HepG2 (cell line): ENCODE data around the gene RIBC1. TPM values are rescaled to one million over a fixed set of nuclear protein-coding genes. Genes with fewer than 3 reads are reported as not detected.

Experiments
- CHCHD3 ChIP-seq: sonication (generic); formaldehyde crosslinking; IDR thresholded peaks from 2 replicates; pipeline ENCODE4 v1.8.0; 2022; ENCODE audit warnings: mild to moderate bottlenecking, missing genetic modification reagents, moderate library complexity
- DR1 ChIP-seq: sonication (generic); formaldehyde crosslinking; IDR thresholded peaks from 2 replicates; pipeline ENCODE4 v1.8.0; 2021; ENCODE audit warnings: mild to moderate bottlenecking, missing genetic modification reagents, inconsistent platforms
- DRAP1 ChIP-seq: IDR thresholded peaks from 2 replicates; pipeline ENCODE4 v1.6.1; 2016; ENCODE audit warnings: missing genetic modification reagents, missing compliant biosample characterization
- EED ChIP-seq: sonication (generic); formaldehyde crosslinking; IDR thresholded peaks from 2 replicates; pipeline ENCODE4 v1.5.0; 2020; ENCODE audit warnings: mild to moderate bottlenecking, missing genetic modification reagents
- GMEB2 ChIP-seq: IDR thresholded peaks from 2 replicates; pipeline ENCODE4 v1.6.1; 2016; ENCODE audit warnings: missing biosample characterization, missing genetic modification reagents, low read depth
- MYC ChIP-seq: sonication (generic); formaldehyde crosslinking; IDR thresholded peaks from 2 replicates; pipeline ENCODE4 v1.9.0; 2021; ENCODE audit warnings: missing genetic modification reagents, borderline replicate concordance
- PATZ1 ChIP-seq: sonication (generic); formaldehyde crosslinking; IDR thresholded peaks from 2 replicates; pipeline ENCODE4 v1.4.0; 2020; ENCODE audit warnings: missing genetic modification reagents
- POGZ ChIP-seq: sonication (generic); formaldehyde crosslinking; IDR thresholded peaks from 2 replicates; pipeline ENCODE4 v1.4.0; 2020; ENCODE audit warnings: mild to moderate bottlenecking, missing genetic modification reagents
- RBAK ChIP-seq: sonication (generic); formaldehyde crosslinking; IDR thresholded peaks from 2 replicates; pipeline ENCODE4 v1.5.1; 2020; ENCODE audit warnings: mild to moderate bottlenecking, missing genetic modification reagents
- RFX1 ChIP-seq: fragments of 450-650 bp; IDR thresholded peaks from 2 replicates; pipeline ENCODE4 v1.6.1; 2017
- RFX3 ChIP-seq: IDR thresholded peaks from 2 replicates; pipeline ENCODE4 v1.6.1; 2016; ENCODE audit warnings: missing biosample characterization, missing genetic modification reagents
- SPEN ChIP-seq: sonication (generic); formaldehyde crosslinking; IDR thresholded peaks from 2 replicates; pipeline ENCODE4 v1.5.1; 2020; ENCODE audit warnings: low read depth, mild to moderate bottlenecking, missing genetic modification reagents
- TEAD2 ChIP-seq: sonication (generic); formaldehyde crosslinking; IDR thresholded peaks from 2 replicates; pipeline ENCODE4 v1.9.0; 2021; ENCODE audit warnings: missing genetic modification reagents
- ZBED4 ChIP-seq: sonication (generic); formaldehyde crosslinking; IDR thresholded peaks from 2 replicates; pipeline ENCODE4 v1.4.0; 2020; ENCODE audit warnings: missing genetic modification reagents, borderline replicate concordance
- ZMYM4 ChIP-seq: sonication (generic); formaldehyde crosslinking; IDR thresholded peaks from 2 replicates; pipeline ENCODE4 v1.8.1; 2023; ENCODE audit warnings: mild to moderate bottlenecking, missing genetic modification reagents
- ZNF558 ChIP-seq: sonication (generic); formaldehyde crosslinking; IDR thresholded peaks from 2 replicates; pipeline ENCODE4 v1.9.0; 2022; ENCODE audit warnings: mild to moderate bottlenecking, missing genetic modification reagents, borderline replicate concordance
- ZNF777 ChIP-seq: sonication (generic); formaldehyde crosslinking; IDR thresholded peaks from 2 replicates; pipeline ENCODE4 v1.4.0; 2020; ENCODE audit warnings: missing genetic modification reagents
- ZNF800 ChIP-seq: sonication (generic); formaldehyde crosslinking; IDR thresholded peaks from 2 replicates; pipeline ENCODE4 v1.4.0; 2020; ENCODE audit warnings: missing genetic modification reagents
- ZSCAN20 ChIP-seq: sonication (generic); formaldehyde crosslinking; IDR thresholded peaks from 2 replicates; pipeline ENCODE4 v1.4.0; 2020; ENCODE audit warnings: missing genetic modification reagents, mild to moderate bottlenecking, borderline replicate concordance
- polyA plus RNA-seq, 8 experiments: library from polyadenylated mRNA; depleted of rRNA in 3 of 8; stranded (reverse) in 7 of 8; unstranded in 1 of 8; fragments of >200 nt; fragmentation: Illumina TruSeq in 4 of 8; extraction: Trizol in 4 of 8; gene quantifications; 2 replicates each; pipeline versions ENCODE4 v1.2.1 to v1.2.3, GENCODE V29; 2011 to 2016; ENCODE audit warnings: low read depth in 4 of 8, missing spikeins in 1 of 8, mixed read lengths in 1 of 8; ENCODE audit not compliant: insufficient read depth in 1 of 8
- total RNA-seq, 5 experiments: library from RNA; depleted of rRNA; stranded (reverse); fragments of >200 nt; fragmentation: Illumina TruSeq; extraction: Trizol; gene quantifications; 2 replicates each; pipeline ENCODE4 v1.2.3, GENCODE V29; 2016; ENCODE audit warnings: low read depth in 1 of 5

Gene RIBC1
- total and polyA plus RNA-seq, 2 of the 13 experiments (the other 11 are each of a cell fraction or from before 2014, with no cell fraction given), result 0.55 TPM; not detected in 1

GRCh38 chrX:53422086-53422860 lies 400 bp upstream of the RIBC1 start, which contains the start of gene SMC1A (continued):
- TF ChIP-seq ZBED4 (CRISPR knock-in tag) (0 out of 2 replicates have a peak, but pooled peaks have one; percentile 61), ZMYM4 (CRISPR knock-in tag) (peak; percentile 37; the same call in 1 of the 2 replicates), DR1 (CRISPR knock-in tag) (0 out of 2 replicates have a peak, but pooled peaks have one; percentile 24), ZNF800 (CRISPR knock-in tag) (0 out of 2 replicates have a peak, but pooled peaks have one; percentile 18), EED (CRISPR knock-in tag) (no peak), GMEB2 (CRISPR knock-in tag) (0 out of 2 replicates have a peak, but pooled peaks have one; percentile 16), ZNF777 (0 out of 2 replicates have a peak, but pooled peaks have one; percentile 20), DRAP1 (CRISPR knock-in tag) (peak; percentile 9; the same call in 1 of the 2 replicates), SPEN (peak; percentile 87; the same call in 1 of the 2 replicates), MYC (CRISPR knock-in tag) (peak; percentile 43; the same call in 1 of the 2 replicates), ZNF558 (CRISPR knock-in tag) (0 out of 2 replicates have a peak, but pooled peaks have one; percentile 36), RBAK (CRISPR knock-in tag) (no peak), POGZ (CRISPR knock-in tag) (0 out of 2 replicates have a peak, but pooled peaks have one; percentile 25), RFX1 (peak; percentile 69; the same call in 1 of the 2 replicates), ZSCAN20 (CRISPR knock-in tag) (0 out of 2 replicates have a peak, but pooled peaks have one; percentile 56), CHCHD3 (no peak), TEAD2 (no peak), RFX3 (CRISPR knock-in tag) (peak; percentile 77), PATZ1 (0 out of 2 replicates have a peak, but pooled peaks have one; percentile 6)
